Right kidney (tissue), 9 donors: Measurements from ENCODE around the gene SH2D2A.

Source experiments
- DNase-seq: peaks from one replicate; pipeline ENCODE4 v3.0.0-alpha.2; 2016
- long read RNA-seq, 8 donors: transcript quantifications; one replicate each; lab custom pipeline, GENCODE V29; 2026

SH2D2A gene
- long read RNA-seq, donor 1 = 0 reads
- long read RNA-seq, donor 2 = 0 reads
- long read RNA-seq, donor 3 = 0 reads
- long read RNA-seq, donor 4 = 0 reads
- long read RNA-seq, donor 5 = 0 reads
- long read RNA-seq, donor 6 = 0 reads
- long read RNA-seq, donor 7 = 0 reads
- long read RNA-seq, donor 8 = 0 reads

GRCh38 chr1:156816561-156817328, at the start of gene SH2D2A:
TSS of gene SH2D2A (minus strand) at chr1:156816848. CDS start at chr1:156816708, 140 bp downstream.
- no peak for DNase-seq

DNA sequence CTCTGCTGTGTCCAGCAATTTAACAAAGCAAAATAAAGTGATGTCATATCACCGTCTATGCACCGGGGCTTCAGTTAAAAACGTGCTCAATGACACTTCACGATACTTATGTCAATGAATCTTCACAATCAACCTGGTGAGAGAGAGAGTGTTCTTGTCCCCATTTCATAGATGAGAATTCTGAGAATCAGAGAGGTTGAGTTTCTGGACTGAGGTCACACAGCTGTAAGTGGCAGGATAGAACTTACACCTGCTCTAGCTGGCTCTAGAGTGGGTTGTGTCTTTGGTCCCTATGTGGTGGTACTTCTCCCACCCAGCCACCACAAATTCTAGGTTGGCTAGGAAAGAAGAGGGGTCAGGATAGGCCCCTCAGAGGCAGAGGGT, 49.2 kb upstream of the SH2D2A start:
- no peak for DNase-seq

DNA sequence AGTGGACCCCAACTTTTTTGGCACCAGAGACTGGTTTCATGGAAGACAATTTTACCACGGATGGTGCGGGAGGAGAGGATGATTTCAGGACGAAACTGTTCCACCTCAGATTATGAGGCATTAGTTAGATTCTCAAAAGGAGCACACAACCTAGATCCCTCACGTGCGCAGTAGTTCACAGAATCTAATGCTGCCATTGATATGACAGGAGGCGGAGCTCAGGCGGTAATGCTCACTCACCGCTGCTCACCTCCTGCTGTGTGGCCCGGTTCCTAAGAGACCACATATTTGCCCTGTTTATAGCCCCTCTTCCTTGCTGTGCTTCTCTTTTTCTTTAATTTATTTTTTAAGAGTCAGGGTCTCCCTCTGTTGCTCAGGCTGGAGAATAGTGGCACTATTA, 48.6 kb upstream of the SH2D2A start:
- DNase-seq = no peak

DNA sequence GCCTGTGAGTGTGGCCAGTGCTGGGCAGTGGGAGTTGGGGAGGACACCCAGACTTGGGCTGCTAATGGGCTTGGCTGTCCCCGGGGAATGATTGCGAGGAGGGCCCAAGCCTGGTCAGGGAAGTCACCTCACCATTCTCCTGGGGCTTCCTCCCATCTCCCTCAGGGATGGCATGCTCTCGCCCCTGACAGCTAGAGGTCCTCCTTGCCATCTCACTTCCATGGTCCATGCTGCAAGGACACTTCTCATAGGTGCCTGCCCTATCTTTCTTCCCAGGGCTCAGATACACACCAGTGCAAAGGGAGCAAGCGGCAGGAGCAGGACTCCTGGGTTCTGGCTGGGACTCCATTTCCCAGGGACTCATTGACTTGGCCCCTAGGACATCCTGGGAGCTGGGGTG, 48.1 kb upstream of the SH2D2A start:
- DNase-seq = no peak

DNA sequence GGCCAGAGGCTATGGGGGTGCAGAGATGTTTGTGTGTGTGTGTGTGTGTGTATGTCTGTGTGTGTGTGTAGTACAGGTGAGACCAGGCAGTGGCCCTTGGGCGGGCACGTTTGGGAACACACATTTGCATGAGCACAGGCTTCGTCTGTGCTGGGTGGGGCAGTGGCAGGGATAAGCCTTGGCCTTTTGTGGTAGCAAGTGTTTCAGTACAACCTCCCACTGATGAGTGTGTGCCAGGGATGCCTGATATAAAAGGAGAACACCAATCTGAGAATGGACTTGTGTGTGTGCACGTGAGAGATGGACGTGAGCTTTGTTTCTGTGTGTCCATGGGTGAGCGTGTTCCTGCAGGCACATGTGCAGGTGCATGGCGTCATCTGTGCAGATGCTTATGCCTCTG, 47.0 kb upstream of the SH2D2A start:
- no peak for DNase-seq

DNA sequence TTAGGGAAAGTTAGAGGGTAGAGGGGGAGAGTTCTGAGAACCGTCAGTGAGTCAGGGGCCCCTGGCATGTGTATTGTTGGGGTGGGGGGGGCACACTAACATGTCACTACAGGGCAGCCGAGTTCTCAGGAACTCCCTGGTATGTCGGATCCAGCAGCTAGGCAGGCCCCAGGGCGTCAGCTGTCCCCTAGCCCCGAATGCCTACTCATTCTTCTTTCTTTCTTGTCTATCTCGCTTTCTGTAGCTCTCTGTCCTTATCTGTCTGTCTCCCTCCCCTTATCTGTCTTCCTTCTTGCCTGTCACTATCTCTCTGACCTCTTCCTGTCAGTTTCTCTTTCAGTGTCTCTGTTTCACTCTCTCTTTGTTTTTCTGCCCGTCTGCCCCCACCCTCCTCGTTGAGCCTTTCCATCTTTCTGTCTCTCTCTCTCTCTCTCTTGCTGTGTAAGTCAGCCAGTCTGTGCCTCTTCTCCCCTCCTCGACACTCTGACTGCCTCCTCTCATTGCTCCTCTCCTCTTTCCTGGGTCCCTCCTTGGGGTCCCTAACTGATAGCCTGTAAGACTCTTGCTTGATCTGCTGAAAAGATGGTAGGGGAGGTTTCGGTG, 46.5 kb upstream of the SH2D2A start:
- DNase-seq = no peak

GRCh38 chr1:156862584-156862983, 45.9 kb upstream of the SH2D2A start:
- DNase-seq = no peak

DNA sequence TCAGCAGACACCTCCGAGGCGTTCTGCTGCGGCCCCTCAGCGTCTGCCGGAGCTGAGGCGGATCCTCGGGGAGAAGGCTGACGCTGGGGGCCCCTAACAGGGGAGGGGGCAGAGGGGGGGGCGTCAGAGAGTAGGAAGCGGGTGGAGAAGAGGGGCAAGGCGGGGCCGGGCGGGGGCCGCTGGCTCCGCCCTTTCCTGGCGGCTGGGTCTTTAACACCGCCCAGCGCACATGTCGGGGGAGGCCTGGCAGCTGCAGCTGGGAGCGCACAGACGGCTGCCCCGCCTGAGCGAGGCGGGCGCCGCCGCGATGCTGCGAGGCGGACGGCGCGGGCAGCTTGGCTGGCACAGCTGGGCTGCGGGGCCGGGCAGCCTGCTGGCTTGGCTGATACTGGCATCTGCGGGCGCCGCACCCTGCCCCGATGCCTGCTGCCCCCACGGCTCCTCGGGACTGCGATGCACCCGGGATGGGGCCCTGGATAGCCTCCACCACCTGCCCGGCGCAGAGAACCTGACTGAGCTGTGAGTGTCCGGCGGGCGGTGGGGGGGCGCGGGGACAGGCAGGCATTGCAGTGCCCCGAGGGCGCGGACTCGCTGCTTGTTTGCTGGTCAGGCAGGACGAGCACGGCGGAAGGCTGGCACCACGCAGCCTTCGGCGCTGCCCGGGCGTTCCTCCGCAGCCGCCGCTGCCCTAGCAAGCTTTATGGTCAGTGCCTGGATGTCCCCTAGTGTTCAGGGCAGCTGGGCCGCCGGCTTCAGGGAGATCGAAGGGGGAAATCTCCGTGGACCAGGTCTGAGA, 44.2 kb upstream of the SH2D2A start, which contains the start of gene NTRK1:
TSS of gene NTRK1 (plus strand) at position 238 of the 796 bp plus-strand sequence. CDS start at position 308, 70 bp downstream.
- DNase-seq = peak; percentile 59

GRCh38 chr1:156860113-156860627, 43.5 kb upstream of the SH2D2A start:
- DNase-seq = peak; percentile 82

DNA sequence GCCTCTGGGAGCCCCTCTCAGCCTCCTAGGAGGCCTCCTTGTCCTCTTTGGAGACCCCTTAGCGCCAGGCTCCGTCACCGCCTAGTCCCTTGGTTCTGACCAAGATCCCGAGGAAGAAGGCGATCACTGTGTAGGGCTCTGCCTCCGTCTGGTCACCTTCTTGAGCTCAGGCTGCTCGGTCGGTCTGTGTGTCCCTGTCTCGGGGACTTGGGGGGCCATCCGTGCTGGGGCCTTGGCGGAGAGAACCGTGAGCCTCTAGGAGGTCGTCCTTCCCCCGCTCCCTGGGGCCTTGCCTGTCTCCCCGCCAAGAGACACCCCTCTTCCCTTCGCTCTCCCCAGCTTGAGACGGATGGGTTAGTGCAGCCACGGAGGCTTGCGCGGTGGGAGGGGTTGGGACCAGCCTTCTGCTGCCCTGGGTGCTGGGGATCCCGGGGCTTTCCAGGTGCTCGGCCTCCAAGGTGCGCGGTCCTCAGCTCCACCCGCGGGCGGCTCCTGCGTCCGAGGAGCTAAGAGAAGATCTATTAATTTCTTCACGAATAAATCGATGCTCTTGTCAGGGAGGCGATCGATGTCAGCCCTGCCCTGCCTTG, 43.0 kb upstream of the SH2D2A start:
- DNase-seq = peak; percentile 72

GRCh38 chr1:156858959-156859522, 42.4 kb upstream of the SH2D2A start, which contains the start of gene INSRR:
TSS of gene INSRR (minus strand) at chr1:156859117. CDS start at chr1:156858621, 496 bp downstream.
- no peak for DNase-seq

DNA sequence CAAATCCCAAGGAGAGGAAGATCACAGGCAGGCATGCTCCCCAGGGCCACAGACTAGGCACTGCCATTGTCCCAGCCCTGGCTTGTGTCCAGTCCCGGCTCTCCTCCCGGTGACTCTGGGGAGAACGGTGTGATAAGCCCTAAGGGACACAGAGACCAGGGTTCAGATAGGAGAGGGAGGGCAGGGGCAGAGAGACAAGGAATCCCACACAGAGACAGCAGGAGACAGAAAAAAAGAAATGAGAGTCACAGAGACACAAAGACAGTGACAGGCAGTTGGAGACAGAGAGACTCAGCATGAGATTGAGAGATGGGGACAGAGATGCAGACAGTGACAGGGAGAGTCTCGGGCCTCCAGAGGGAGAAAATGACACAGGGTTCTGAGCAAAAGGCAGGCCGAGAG, 41.9 kb upstream of the SH2D2A start:
- no peak for DNase-seq

GRCh38 chr1:156857532-156857931, 40.9 kb upstream of the SH2D2A start:
- no peak for DNase-seq

GRCh38 chr1:156856282-156856785, 39.7 kb upstream of the SH2D2A start:
- no peak for DNase-seq

GRCh38 chr1:156854634-156855033, 38.0 kb upstream of the SH2D2A start:
- no peak for DNase-seq

- no peak for DNase-seq
Observed at GRCh38 chr1:156853761-156854160, 37.1 kb upstream of the SH2D2A start.

DNA sequence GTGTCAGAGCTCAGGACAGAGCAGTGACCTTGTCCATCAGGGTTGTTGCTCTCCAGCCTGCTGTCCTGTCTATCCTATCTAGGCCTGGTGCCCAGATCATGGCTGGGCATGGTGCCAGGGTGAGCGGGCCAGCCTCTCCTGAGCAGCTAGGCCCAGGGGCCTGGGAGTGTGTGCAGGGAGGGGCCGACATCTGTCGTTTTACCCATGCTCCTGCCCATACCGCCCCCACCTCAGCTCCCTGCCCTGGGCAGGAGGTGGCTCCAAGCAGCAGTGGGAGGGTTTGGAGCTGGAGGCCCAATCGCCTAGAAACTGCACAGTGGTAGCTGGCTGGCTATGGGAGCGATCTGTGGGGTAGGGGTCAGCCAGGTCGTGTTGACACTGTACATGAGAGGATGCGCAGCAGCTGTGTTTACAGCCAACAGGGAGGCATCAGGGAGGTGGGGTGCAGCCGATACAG, 35.8 kb upstream of the SH2D2A start:
- DNase-seq = peak; percentile 66

GRCh38 chr1:156851779-156852417, 35.2 kb upstream of the SH2D2A start:
- DNase-seq = no peak

- no peak for DNase-seq
Observed at GRCh38 chr1:156849151-156849496, 32.5 kb upstream of the SH2D2A start.

DNA sequence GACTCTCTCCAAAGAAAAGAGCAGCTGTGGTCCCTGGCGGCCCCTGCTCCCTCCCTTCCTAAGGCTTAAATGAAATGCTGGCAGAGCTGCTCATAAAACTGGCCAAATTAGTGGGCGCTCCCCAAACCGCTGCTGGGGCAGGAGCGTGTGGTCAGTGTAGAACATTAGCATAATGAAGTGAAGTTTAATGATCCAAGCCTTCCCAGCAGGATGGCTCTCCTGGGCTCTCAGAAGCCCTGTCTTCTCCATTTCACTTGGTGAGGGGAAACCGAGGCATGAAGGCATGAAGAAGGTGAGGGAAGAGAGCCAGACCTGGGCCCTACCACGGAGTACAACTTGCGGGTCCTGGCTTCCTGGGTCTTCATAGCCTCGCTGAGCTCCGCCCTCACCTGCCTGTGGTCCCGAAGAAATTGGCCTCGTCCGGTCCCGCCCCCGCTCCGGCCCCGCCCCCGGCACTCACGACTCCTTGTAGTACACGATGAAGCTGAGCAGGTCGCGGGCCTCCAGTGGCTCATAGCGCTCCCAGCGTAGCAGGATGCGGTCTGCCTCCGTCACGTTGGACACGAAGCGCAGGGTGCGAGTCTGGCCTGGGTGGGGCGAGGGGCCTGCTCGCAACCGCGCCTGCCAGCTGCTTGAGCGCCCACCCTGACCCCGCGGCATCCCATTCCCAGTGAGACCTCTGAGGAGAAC, 32.0 kb upstream of the SH2D2A start:
- DNase-seq = no peak
